PC-3 (cell line): ENCODE data around the gene GAD2.

Experiments used
- EZH2 ChIP-seq: fragments of 300-600 bp; sonication (generic); IDR thresholded peaks from one replicate; pipeline ENCODE4 v1.6.1; 2017; ENCODE audit warnings: antibody characterized with exemption, mild to moderate bottlenecking, low read length; ENCODE audit not compliant: unreplicated experiment
- TF ChIP-seq, protein P1 (sequence below): fragments of 300-600 bp; sonication (generic); conservative IDR thresholded peaks from 2 replicates; pipeline ENCODE4 v1.5.1; 2017; ENCODE audit warnings: antibody characterized with exemption, low read depth, mild to moderate bottlenecking, low read length

DNA sequence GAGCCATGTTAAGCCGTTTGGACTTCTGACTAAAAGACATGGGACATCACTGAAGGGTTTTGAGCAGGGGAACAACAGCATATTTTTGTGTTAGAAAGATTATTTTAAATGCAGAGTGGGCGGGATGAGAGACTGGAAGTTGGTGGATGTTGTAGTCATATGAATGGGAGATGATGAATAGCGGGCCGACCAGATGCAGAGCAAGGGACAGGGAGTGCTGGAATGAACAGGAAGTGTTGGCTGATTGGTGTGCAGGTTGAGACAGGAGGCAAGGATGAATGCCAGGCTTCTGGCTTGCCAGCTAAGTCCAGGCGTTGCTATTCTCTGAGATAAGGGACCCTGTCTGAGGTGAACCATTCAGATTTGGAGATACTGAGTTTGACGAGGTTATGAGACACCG is 38.0 kb downstream of the GAD2 start:
- TF ChIP-seq, protein P1, sequence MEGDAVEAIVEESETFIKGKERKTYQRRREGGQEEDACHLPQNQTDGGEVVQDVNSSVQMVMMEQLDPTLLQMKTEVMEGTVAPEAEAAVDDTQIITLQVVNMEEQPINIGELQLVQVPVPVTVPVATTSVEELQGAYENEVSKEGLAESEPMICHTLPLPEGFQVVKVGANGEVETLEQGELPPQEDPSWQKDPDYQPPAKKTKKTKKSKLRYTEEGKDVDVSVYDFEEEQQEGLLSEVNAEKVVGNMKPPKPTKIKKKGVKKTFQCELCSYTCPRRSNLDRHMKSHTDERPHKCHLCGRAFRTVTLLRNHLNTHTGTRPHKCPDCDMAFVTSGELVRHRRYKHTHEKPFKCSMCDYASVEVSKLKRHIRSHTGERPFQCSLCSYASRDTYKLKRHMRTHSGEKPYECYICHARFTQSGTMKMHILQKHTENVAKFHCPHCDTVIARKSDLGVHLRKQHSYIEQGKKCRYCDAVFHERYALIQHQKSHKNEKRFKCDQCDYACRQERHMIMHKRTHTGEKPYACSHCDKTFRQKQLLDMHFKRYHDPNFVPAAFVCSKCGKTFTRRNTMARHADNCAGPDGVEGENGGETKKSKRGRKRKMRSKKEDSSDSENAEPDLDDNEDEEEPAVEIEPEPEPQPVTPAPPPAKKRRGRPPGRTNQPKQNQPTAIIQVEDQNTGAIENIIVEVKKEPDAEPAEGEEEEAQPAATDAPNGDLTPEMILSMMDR: no peak
- TF ChIP-seq EZH2: no peak
